ENCODE results near the gene MYL11.

GRCh38 chr16:30355954-30356308, 18.7 kb upstream of the MYL11 start:
- TF ChIP-seq POLR2AphosphoS5 (IDR thresholded peaks at IDR 0.05; ENCODE audit: low read depth, low read length) (no peak), TAF1 (IDR thresholded peaks at IDR 0.05; ENCODE audit: borderline replicate concordance, insufficient read depth, low read length) (no peak), REST (IDR thresholded peaks at IDR 0.05; ENCODE audit: insufficient read depth in 1 of 2, low read depth in 2 of 2, low read length in 2 of 2) (no peak), SIN3A (IDR thresholded peaks at IDR 0.05; ENCODE audit: borderline replicate concordance, insufficient read depth, low read length) (no peak), FOXP2 (optimal IDR thresholded peaks at IDR 0.05; ENCODE audit: borderline replicate concordance, extremely low read depth, extremely low read length, insufficient read depth) (no peak)

Data from PFSK-1 (cell line).